IPS-18c (cell line): ENCODE results near the gene LY6G5C.

Experiments used
- H3K4me3 ChIP-seq: 2 replicates; pipeline ENCODE4 v1.7.0; 2013; ENCODE audit warnings: low read depth, mild to moderate bottlenecking, low read length, moderate library complexity; ENCODE audit not compliant: insufficient read depth
- H3K9me3 ChIP-seq: one replicate; pipeline ENCODE4 v1.6.1; 2013; ENCODE audit warnings: mild to moderate bottlenecking, low read length, moderate library complexity; ENCODE audit not compliant: control insufficient read depth, insufficient read depth

The LY6G5C gene

DNA sequence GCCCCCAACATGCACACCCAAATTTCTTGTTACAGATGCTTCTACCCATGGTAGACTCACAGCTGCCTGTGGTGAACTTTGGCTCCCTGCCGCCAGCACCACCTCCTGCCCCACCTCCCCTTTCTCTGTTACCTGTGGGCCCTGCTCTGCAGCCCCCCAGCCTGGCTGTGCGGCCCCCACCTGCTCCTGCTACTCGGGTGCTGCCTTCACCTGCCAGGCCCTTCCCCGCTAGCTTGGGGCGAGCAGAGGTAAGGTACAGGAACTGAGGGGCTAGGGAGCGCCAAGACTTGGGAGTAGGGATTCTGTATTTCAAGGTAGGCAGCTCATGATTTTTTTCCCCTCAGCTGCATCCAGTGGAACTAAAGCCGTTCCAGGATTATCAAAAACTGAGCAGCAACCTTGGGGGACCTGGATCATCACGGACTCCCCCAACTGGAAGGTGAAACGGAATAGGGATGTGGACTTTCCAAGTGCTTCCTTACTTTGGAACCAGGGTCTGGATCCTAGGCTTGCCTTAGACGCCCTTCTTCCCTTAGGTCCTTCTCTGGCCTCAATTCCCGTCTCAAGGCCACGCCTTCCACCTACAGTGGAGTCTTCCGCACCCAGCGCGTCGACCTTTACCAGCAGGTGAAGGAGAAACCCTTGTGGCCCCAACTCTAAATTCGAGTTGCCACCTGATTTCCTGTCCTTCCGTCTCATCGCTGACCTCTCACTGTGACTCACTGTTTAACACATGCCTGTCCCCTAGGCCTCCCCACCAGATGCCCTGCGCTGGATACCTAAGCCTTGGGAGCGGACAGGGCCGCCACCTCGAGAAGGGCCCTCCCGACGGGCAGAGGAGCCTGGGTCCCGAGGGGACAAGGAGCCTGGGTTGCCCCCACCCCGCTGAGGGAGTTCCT, 43.9 kb downstream of the LY6G5C start:
- no peaks in the 10 kb centered on the region for H3K9me3 ChIP-seq
- no peak overlapping the region for H3K4me3 ChIP-seq

DNA sequence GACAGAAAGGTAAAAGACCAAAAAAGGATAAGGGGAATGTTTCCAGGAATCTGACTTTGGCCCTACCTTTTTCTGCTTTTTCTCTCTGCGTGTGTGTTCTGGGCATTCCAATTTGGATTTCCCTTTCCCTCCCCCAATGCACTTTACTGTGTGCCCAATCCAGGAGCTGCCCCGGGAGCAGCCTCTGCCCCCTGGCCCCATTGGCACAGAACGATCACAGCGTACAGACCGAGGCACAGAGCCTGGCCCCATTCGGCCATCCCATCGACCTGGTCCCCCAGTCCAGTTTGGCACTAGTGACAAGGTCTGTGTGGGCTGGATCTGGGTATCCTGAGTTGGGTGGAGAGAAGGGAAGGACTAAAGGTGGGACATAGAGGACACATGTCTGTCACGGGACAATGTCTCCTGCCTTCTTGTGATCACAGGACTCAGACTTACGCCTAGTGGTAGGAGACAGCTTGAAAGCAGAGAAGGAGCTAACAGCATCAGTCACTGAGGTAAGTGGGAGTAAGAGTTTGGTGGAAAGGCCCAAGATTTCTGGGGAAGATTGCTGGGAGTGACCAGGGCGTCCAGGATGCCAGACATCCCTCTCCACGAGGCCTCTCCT, 45.8 kb downstream of the LY6G5C start:
- Histone ChIP-seq H3K9me3 (no peaks in the 10 kb centered on the region), H3K4me3 (no peak overlapping the region)

DNA sequence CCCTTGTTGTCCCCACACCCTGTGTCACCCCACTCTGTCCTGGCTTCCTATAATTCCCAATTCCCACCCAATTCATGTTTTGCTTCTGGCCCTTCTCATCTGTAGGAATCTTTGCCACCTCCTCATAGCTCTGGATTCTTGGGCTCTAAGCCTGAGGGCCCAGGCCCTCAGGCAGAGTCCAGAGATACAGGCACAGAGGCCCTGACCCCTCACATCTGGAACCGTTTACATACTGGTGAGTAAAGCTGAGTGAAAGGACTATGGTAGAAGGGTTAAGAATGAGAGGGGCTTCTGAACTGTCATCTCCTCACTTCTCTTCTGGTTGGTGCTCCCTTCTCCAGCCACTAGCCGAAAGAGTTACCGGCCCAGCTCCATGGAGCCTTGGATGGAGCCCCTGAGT, 46.7 kb downstream of the LY6G5C start:
- Histone ChIP-seq H3K9me3 (no peaks in the 10 kb centered on the region), H3K4me3 (no peak overlapping the region)

DNA sequence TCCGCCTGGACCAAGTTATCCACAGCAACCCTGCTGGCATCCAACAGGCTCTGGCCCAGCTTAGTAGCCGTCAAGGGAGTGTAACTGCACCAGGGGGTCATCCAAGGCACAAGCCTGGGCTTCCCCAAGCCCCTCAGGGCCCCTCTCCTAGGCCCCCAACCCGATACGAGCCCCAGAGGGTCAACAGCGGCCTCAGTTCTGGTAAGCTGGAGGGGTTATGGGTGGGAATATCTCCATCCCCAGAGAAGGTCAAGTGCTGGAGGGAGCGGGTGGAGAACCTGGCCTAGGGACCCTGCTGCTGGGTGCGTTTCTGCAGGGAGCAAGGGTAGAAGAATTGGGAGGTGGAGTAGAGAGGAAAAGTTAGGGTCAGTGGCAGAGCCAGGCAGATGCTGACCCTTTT, 47.4 kb downstream of the LY6G5C start:
- Histone ChIP-seq H3K4me3 (no peak overlapping the region), H3K9me3 (peaks cover 2% of the 10 kb centered on the region)

DNA sequence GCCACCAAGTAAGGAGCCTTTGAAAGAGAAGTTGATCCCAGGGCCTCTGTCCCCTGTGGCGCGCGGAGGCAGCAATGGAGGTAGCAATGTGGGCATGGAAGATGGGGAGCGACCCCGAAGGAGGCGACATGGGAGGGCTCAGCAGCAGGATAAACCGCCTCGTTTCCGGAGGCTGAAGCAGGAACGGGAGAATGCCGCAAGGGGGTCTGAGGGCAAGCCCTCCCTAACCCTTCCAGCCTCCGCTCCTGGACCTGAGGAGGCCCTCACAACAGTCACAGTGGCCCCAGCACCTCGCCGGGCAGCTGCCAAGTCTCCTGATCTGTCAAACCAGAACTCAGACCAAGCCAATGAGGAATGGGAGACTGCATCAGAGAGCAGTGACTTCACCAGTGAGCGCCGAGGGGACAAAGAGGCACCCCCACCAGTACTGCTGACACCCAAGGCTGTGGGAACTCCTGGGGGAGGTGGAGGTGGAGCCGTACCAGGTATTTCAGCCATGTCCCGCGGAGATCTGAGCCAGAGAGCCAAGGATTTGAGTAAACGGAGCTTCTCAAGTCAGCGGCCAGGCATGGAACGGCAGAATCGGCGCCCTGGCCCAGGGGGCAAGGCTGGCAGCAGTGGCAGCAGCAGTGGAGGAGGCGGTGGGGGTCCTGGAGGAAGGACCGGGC, 48.5 kb downstream of the LY6G5C start:
- Histone ChIP-seq H3K4me3 (no peak overlapping the region), H3K9me3 (peaks cover 2% of the 10 kb centered on the region)

DNA sequence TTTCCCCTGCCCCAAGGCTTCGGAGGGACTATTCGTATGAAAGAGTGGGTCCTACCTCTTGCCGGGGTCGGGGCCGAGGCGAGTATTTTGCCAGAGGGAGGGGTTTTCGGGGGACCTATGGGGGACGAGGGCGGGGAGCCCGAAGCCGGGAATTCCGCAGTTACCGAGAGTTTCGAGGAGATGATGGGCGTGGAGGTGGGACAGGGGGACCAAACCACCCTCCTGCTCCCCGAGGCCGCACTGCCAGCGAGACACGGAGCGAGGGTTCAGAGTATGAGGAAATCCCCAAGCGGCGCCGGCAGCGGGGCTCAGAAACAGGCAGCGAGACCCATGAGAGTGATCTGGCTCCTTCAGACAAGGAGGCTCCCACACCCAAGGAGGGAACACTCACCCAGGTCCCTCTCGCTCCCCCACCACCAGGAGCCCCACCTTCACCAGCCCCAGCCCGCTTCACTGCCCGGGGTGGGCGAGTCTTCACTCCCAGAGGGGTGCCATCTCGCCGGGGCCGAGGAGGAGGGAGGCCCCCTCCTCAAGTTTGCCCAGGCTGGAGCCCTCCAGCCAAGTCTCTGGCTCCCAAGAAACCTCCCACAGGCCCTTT, 49.1 kb downstream of the LY6G5C start:
- peaks cover 2% of the 10 kb centered on the region for H3K9me3 ChIP-seq

DNA sequence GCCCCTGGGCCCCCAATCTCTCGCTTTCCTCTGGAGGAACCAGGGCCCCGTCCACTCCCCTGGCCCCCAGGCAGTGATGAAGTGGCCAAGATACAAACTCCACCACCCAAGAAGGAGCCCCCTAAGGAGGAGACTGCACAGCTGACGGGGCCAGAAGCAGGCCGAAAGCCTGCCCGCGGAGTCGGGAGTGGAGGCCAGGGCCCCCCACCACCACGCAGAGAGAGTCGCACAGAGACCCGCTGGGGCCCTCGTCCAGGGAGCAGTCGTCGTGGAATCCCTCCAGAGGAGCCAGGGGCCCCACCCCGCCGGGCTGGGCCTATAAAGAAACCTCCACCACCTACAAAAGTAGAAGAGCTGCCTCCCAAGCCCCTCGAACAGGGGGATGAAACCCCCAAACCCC, 49.7 kb downstream of the LY6G5C start:
- H3K4me3 ChIP-seq = no peak overlapping the region
- peaks cover 2% of the 10 kb centered on the region for H3K9me3 ChIP-seq

More for the DNA sequence above, 49.1 kb downstream of the LY6G5C start:
- no peak overlapping the region for H3K4me3 ChIP-seq

DNA sequence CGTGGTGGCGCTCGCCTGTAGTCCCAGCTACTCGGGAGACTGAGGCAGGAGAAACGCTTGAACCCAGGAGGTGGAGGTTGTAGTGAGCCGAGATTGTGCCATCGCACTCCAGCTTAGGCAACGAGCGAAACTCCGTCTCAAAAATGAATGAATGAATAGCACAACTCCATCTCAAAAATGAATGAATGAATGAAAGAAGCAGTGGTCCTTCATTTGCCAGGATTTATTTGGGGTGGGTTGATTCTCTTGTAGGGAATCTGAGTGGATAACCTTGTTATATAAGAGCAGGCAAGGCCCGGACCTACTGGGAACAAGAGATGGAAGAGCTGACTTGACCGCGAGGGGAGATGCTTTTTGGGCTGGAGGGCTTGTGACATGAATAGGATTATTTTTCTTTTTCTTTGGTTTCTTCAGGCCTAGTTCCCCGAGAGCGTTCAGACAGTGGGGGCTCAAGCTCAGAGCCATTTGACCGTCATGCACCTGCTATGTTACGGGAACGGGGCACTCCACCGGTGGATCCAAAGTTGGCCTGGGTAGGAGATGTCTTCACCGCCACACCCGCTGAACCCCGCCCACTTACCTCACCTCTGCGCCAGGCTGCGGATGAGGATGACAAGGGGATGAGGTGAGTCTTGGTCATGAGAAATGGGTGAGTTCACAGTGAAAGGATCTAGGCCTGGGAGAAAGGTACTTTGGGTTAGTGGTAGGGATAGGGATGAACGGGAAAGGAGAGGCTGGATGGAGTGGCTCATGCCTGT, 50.5 kb downstream of the LY6G5C start:
- H3K9me3 ChIP-seq = peaks cover 2% of the 10 kb centered on the region

DNA sequence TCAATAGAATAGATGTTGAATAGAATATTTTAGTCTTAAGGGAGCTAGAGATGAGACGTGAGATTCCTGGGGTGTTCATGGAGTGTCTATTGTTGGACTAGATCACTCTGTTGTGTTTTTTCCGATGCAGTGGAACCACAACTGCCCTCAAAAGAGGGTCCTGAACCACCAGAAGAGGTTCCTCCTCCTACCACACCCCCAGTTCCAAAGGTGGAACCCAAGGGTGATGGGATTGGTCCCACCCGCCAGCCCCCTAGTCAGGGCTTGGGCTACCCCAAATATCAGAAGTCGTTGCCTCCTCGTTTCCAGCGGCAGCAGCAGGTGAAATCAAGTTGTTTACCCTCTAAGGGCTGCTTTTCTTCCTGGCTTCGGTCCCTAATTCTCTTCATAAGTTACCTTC, 51.9 kb downstream of the LY6G5C start:
- Histone ChIP-seq H3K9me3 (peaks cover 2% of the 10 kb centered on the region), H3K4me3 (no peak overlapping the region)

More for the DNA sequence above, 50.5 kb downstream of the LY6G5C start:
- H3K4me3 ChIP-seq = no peak overlapping the region

GRCh38 chr6:31627690-31628287, 53.1 kb downstream of the LY6G5C start:
- Histone ChIP-seq H3K4me3 (no peak overlapping the region), H3K9me3 (peaks cover 2% of the 10 kb centered on the region)

DNA sequence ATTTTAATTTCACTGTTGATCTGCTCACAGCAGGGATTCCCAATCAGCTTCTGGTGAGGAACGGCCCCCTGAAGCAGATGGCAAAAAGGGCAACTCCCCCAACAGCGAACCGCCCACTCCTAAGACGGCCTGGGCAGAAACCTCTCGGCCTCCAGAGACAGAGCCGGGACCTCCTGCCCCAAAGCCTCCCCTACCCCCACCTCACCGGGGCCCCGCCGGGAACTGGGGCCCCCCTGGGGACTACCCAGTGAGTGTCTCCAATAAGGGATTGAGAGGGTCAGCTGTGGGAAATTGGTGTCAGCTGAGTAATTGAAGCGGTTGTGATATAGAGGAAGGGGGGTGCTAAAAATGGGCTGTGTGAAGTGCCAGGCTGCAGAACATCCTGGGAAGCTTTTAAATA, 53.9 kb downstream of the LY6G5C start:
- H3K4me3 ChIP-seq = no peak overlapping the region
- peaks cover 2% of the 10 kb centered on the region for H3K9me3 ChIP-seq
